OCI-LY1 (cell line): ENCODE measurements around the gene LSP1.

Experiments used
- CTCF ChIP-seq: fragments of 200-600 bp; sonication (generic), shearing (Covaris generic); IDR thresholded peaks from 2 replicates; pipeline ENCODE4 v1.5.1; 2017; ENCODE audit warnings: mild to moderate bottlenecking, antibody characterized with exemption, low read length, moderate library complexity, mixed read lengths
- EZH2 ChIP-seq: fragments of 200-600 bp; sonication (generic), shearing (Covaris generic); IDR thresholded peaks from 2 replicates; pipeline ENCODE4 v1.8.0; 2017; ENCODE audit warnings: borderline replicate concordance, mixed run types, mild to moderate bottlenecking, antibody characterized with exemption, low read length, moderate library complexity, mixed read lengths

GRCh38 chr11:1825785-1826451, 27.0 kb upstream of the LSP1 start:
- TF ChIP-seq CTCF, result no peak
- no peak for TF ChIP-seq EZH2
